Right lung (tissue), 10 donors: ENCODE results near the gene SLC25A31. TPM values are rescaled to one million over a fixed set of nuclear protein-coding genes. Genes with fewer than 3 reads are reported as not detected.

ENCODE experiments used
- DNase-seq, 2 donors: peaks; one replicate each; pipeline ENCODE4 v3.0.0-alpha.2; 2013
- long read RNA-seq, 8 donors: transcript quantifications; one replicate each; lab custom pipeline, GENCODE V29; 2026
- polyA plus RNA-seq, 5 donors: library from polyadenylated mRNA; unstranded; fragments of 120-200 nt; gene quantifications; one replicate each; pipeline versions ENCODE4 v1.2.1 to v1.2.3, GENCODE V29; 2013; ENCODE audit warnings: inconsistent platforms in 1 of 5, low replicate concordance in 1 of 5; ENCODE audit not compliant: insufficient read length in 5 of 5, insufficient read depth in 1 of 5

SLC25A31 gene
- not detected for polyA plus RNA-seq
- long read RNA-seq, donor 1, result 0 reads
- long read RNA-seq, donor 2, result 0 reads
- long read RNA-seq, donor 3, result 0 reads
- long read RNA-seq, donor 4, result 0 reads
- long read RNA-seq, donor 5, result 0 reads
- long read RNA-seq, donor 6, result 0 reads
- long read RNA-seq, donor 7, result 0 reads
- long read RNA-seq, donor 8, result 0 reads

DNA sequence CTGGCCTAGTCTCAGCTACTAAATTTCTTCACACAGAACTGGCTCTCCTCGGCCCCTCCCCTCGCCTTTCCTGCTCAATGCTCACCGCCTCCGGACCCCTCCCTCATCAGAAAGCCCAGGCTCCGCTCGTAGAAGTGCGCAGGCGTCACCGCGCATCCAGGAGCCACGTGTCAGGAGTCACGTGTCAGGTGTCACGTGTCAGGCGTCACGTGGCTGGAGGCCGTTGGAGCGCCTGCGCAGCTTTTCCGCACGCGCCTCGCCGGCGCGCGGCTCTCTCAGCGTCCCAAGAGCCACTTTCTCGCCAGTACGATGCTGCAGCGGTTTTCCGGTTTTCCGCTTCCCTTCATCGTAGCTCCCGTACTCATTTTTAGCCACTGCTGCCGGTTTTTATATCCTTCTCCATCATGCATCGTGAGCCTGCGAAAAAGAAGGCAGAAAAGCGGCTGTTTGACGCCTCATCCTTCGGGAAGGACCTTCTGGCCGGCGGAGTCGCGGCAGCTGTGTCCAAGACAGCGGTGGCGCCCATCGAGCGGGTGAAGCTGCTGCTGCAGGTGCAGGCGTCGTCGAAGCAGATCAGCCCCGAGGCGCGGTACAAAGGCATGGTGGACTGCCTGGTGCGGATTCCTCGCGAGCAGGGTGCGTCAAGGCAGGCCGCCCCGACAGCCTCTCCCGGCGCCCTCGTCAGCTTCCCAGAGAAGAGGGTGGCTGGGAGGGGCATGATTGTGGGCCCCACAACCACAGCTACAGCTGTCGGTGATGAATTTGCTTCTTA is at the start of gene SLC25A31:
Gene SLC25A31, plus strand, starts transcription at position 259 of the 772 bp plus-strand sequence. Its CDS starts 146 bp downstream, at position 405.
- no peak for DNase-seq

DNA sequence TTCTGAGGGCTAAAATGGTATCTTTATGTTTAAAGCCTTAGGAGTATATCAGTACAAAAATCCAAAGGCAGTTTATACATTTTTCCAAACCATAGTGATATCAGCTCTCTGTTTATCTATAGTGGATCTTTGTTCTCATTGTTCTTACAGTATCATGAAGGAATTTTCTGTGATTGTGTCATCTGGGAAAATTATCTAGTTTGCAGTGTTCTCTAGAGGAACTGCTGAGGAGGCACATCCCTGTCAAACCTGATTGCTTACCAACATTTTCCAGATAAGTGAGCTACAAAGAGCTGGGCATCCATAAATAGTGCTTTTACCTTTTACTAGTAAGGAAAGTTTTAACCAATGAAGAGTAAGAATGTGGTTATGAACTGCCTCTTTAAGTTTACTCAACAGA is 44.9 kb upstream of the SLC25A31 start:
- no peak for DNase-seq

DNA sequence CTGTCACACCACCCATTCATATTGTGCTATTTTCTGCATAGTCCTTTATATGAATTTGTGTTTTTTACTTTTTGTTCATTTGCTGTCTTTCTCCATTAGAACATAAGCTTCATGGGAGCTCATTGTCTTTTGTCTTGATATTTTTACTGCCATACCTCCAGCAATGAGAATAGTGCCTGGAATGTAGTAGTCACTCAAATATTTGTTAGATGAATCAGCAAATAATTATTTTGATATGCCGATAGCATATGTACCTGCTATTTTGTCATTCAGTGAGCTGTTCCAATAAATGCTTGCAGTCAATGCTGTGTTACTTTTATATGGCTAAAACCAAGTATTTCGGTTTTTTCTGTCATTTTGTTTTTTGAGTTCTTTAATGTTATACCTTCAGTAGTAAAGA is 43.5 kb upstream of the SLC25A31 start:
- DNase-seq, result no peak

DNA sequence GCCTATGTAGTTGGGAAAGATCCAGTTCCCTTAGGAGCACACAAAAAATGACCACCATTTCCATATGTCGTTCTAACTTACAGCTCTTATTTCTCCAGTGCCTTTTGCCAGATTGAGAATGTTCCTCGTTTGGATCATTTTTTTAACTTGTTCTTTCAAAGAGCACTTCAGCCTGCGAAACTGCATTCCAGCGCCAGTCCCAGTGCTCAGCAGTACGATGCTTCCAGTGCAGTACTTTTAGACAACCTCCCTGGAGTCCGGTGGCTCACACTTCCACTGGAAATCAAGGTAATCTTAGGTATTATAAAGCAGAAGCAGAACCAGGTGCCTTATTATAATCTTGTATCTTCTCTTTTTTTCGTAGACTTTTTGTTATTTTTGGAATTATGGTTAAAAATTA is 42.6 kb upstream of the SLC25A31 start:
- DNase-seq, result no peak

DNA sequence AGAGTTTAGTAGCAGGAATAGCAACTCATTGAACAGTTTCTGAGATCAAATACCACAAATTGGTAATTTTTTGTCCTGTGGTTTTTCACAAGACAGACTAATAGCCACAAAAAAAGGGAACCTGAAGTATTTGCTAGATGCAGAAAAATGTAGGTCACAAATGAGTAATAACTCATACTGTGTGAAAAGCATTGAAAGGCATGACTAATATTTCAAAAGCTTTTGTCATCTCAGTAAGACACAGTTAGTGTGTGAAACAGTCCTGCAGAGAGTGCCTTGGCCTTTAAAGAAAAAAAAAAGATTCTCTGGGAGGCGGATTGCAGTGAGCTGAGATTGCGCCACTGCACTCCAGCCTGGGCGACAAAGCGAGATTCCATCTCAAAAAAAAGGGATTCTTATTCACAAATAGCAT is 31.4 kb upstream of the SLC25A31 start:
- DNase-seq, result no peak

DNA sequence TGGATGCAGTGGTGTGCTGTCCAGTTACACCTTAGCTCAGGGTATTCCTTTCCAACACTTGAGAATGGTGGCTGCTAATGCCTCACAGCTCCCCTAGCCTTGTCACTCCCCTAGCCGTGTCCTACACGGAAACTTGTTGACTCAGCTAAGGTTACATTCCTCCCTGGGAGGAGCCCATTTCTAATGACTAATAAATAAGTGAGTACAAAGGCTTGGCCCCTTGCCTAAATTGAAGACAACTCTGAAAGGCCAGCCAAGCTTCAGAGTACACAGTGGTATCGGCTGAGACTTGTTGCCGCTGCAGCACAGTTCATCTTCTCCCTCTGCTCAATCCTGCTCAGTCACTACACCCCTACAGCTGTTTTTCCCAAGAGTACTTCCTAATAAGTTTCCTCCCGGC is 21.2 kb upstream of the SLC25A31 start:
- DNase-seq, result peak; percentile 15

DNA sequence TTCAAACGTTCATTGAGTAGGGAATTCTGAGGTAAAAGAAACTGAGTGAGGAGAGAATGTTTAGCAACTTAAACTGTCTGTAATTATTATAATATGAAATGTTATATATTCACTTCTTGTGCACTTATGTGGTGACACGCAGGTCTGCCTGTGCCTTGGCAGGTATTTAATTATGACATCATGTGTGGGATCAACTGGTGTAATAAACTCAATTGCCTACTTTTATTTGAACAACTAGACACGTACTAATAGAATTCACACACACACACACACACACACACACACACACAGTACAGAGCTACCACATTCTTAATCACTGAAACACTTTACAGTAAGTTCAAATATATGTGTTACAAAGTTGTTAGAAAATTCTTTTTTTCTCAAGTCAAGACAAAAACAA is 20.7 kb upstream of the SLC25A31 start:
- no peak for DNase-seq

DNA sequence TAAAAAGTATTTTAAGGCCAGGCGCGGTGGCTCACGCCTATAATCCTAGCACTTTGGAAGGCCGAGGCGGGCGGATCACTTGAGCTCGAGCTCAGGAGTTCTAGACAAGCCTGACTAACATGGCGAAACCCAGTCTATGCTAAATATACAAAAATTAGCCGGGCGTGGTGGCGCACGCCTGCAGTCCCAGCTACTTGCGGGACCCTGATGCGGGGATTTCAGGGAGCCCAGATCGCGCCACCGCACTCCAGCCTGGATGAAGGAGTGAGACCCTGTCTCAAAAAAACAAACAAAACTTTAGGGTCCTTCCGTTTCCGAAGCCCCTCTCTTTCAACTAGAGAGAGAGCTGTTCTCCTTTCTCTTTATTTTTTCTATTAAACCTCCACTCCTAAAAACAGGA is 1.2 kb downstream of the SLC25A31 start:
- no peak for DNase-seq

DNA sequence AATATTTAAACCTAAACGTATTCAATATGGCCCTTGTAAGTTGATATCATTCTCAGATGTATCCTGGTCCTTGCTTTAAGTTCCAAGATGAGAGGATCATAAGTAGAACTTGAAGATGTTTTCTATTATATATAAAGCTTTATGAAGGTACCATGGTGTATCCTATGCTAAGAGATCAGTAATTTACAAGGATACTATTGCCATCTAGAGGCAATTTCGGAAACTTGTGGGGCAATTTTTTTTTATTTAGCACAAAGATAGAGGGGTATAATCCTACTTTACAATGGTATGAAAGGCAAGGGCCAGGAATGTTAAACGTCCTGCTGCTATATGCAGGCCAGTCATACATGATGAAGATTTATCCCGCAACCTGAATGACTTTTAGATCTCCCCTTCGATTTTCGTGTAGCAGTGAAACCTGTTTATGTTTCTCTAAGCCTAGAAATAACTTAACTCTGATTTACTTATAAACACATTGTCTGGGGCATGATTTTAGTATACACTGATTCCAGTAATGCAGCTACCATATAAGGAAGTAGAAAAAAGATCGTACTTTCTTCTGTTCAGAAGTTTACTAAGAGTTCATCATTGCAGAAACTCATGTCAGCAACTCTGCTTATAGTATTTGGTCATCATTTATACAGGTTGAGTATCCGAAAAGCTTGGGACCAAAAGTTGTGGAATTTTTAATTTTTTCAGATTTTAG is 2.6 kb downstream of the SLC25A31 start:
- peak; percentile 17 to 23 for DNase-seq

DNA sequence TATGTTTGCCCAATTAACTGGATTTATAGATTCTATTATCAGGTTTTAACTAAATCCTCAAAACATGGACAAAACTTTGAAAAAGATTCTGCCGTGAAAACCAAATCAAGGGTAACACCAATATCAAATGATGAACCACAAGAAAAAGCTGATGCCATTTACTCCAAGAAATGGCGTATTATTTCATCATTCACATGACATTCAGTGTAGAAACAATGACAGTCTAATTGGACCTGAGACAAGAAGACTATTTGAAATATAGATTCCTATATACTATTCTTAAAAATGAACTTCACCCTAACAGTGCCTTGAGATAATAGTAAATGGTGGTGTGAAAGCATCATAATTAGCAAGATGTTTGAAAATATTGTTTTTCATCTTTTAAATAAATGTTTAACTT is 4.8 kb downstream of the SLC25A31 start:
- DNase-seq, result no peak

DNA sequence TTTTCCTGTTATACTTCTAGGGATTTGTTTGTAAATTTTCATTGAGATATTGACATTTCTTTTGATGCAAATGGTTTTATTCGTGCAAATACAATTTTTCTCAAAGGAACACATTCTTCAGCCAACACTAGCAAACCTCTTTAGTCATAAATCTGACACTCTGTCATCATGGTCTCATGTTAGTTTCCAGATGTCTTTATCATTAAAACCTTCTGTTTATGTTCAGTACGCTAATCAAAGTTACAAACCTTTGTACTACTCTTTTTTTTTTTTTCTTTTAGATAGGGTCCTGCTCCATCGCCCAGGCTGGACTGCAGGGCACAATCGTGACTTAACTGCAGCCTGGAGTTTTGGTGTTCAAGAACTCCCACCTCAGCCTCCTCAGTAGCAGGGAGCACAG is 7.1 kb downstream of the SLC25A31 start:
- no peak for DNase-seq

DNA sequence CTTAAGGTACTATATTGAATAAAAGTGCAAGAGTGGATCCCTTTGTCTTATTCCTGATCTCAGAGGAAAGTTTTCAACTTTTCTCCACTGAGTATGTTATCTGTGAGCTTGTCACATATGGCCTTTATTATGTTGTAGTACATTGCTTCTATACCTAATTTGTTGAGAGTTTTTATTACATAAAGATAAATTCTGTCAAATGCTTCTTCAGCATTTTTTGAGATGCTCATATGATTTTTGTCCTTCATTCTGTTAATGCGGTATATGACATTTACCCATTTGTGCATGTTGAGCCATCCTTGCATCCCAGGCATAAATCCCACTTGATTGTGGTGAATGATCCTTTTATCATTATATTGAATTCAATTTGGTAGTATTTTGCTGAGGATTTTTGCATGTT is 11.0 kb downstream of the SLC25A31 start:
- DNase-seq, result no peak

DNA sequence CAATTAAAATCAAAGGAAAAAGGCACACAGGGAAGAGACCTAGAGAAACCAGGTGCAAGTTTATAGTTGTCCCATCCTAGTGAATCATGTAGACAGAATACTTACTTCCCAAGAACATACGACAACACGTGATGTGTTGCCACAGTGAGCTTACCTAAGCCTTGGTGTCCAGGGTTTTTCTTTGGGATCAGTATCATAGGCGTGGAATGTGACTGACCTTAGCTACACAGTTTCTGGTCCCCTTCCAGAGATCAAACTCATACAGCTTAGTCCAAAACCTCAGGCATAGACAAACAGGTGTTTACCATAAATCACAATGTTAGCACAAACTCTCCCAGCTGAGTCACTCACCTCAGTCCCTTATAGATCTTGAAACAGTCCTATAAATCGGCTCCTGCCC is 17.7 kb downstream of the SLC25A31 start:
- DNase-seq, result no peak

DNA sequence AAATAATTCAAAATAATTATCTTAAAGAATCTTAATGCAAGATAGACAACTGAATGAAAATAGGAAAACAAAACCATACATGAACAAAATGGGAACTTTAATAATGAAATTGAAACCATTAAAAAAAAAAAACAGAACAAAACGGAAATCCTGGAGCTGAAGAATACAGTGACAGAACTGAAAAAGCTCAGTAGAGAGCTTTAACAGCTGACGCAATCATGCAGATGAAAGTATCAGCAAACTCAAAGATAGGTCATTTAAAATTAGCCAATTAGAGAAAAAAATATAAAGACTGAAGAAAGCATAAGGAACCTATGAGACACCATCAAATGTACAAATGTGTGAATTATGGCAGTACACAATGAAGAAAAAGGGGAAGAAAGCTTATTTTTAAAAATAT is 18.8 kb downstream of the SLC25A31 start:
- no peak for DNase-seq

DNA sequence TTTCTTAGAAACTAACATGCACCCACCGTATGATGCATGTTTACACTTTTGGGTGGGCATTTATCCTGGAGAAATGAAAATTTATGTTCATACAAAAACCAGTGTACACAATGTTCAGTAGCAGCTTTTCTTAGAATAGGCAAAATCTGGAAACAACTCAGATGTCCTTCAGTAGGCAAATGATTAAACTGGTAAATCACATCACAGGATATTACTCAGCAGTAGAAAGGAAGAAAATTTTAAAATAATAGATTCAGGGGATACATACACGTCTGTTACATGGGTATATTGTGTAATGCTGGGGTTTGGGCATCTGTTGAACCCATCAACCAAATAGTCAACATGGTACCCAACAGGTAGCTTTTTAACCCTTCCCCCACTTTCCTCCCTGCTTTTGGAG is 26.7 kb downstream of the SLC25A31 start:
- no peak for DNase-seq

DNA sequence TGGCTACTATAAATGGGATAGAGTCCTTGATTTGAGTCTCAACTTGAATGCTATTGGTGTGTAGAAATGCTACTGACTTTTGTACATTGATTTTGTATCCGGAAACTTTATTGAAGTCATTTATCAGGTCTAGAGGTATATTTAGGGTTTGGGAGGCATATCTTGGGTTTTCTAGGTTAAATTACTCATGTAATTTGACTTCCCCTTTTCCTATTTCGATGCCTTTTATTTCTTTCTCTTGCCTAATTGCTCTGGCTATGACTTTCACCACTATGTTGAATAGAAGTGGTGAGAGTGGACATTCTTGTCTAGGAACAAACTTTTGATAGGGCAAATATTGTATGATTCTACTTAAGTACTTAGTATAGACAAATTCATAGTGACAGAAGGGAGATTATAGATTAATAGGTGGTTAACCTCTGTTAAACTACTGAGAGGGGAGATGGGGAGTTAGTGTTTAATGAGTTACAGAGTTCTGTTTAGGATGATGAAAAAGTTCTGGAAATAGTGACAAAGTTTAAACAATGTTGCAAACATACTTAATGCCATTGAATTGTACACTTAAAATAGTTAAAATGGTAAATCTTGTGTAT is 29.1 kb downstream of the SLC25A31 start:
- no peak for DNase-seq

DNA sequence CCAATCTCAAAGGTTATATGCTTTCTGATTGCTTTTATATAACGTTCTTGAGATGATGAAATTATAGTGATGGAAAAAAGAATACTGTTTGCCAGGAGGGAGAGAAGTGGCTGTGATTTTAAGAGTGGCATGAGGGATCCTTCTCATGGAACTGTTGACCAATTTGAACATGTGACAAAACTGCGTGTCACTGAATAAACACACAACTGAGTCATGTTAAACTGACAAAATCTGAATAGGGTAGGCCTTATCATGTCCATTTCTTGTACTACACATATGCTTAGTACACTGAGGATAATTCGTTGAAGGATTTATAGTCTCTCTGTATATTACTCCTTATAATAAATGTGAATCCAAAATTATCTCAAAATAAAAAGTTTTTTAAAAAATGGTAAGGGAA is 29.7 kb downstream of the SLC25A31 start:
- no peak for DNase-seq

DNA sequence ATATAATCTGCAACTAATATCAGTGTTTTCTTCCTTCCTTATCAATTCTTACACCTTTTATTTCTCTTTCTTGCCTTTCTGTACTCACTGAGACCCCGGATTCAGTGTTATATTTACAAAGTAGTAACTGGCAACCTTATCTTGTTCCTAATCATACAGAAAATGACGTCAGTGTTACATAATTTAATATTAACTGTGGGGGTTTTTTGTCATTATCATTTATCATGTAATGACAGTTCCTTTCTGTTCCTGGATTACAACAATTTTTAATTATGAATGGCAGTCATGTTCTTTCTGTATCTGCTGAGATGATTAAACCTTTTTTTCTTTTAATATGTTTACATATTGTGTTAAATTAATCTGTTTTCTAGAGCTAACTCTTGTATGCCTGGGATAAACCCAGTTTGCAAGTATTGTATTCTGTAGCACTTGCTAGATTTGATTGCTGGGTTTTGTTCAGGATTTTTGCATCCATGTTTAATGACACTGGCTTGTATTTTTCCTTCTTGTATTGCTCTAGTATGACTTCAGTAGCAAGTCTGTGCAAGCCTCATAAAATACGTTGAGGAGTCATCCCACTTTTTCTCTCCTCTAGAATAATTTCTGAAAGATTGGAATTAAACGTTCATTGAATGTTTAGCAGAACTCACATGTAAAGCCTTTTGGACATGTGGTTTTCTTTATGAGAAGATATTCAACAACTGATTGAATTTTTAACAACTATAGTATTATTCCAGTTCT is 41.5 kb downstream of the SLC25A31 start:
- DNase-seq, result no peak

DNA sequence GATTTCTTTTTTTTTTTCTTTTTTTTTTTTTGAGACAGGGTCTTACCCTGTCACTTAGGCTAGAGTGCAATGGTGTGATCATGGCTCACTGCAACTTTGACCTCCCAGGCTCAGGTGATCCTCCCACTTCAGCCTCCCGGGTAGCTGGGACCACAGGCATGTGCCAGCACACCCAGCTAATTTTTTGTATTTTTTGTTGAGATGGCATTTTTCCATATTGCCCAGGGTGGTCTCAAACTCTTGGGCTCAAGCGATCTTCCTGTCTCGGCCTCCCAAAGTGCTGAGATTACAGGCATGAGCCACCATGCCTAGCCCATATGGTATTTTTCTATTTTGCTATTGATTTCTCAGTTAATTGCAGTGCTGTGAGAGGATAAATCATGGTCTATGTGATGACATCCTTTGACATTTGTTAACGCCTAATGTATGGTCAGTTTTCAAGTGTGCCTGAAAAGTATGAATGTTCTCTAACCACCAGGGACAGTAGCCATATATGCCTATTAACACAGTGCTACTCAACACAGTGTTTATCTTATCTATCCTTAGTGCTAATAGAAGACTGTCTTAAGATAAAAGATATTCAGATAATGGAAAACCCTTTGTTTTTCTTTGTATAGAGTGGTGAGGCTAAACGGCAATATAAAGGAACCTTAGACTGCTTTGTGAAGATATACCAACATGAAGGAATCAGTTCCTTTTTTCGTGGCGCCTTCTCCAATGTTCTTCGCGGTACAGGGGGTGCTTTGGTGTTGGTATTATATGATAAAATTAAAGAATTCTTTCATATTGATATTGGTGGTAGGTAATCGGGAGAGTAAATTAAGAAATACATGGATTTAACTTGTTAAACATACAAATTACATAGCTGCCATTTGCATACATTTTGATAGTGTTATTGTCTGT is 42.8 kb downstream of the SLC25A31 start:
- no peak for DNase-seq

DNA sequence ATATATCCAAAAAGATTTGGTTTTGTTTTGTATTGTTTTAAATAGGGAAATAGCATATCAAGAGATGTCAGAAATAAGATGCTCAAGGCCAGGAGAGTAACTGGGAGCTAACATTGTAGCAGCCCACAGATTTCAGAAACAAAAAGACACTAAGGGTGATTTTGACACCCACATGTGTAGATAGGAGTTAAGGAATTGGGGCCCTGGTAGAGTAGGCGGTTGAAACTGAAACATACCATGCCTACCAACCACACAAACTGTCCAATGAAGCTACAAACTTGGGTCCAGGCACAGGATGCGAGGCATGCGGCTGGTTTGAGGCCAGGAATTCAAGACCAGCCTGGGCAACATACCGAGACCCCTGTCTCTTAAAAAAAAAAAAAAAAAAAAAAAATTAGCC is 45.6 kb downstream of the SLC25A31 start:
- no peak for DNase-seq

DNA sequence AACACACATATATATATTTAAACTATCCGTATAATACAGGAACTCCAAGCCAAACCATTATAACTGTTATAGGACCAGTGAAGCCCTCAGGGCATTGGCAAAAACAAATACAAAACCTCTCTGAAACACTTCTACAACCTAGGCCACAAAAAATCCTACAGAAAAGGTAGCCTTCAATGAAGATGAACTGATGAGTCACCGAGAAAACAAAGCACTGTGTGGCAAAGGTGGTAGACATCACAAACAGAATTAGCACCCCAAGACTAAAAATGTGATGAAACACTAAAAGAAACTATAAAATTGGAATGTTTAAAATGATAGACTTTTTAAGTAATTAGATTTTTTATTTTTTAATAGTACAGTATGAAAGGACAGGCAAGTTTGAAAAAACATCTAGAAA is 46.4 kb downstream of the SLC25A31 start:
- no peak for DNase-seq
